Caco-2 (cell line): ENCODE results near the gene STAB1. TPM values are rescaled to one million over a fixed set of nuclear protein-coding genes. Genes with fewer than 3 reads are reported as not detected.

ENCODE experiments used
- BruUV-seq: library from RNA; stranded (reverse); fragments of 400-500 nt; replicated peaks from 2 replicates; lab custom pipeline; 2021; lab: Mats Ljungman, UMichigan
- CTCF ChIA-PET: fragments of 300-600 bp; sonication (Branson Sonifier 250); formaldehyde crosslinking; loops from one replicate; lab custom pipeline; 2022; ENCODE audit warnings: antibody characterized with exemption; lab: Charles Lee
- POLR2A ChIA-PET: fragments of 300-600 bp; sonication (Branson Sonifier 250); formaldehyde crosslinking; loops from one replicate; lab custom pipeline; 2022; ENCODE audit warnings: antibody characterized with exemption; lab: Charles Lee
- DNase-seq, 2 experiments: peaks; one replicate each; pipeline versions ENCODE4 v3.0.0 to v3.0.0-alpha.2; 2020 to 2022
- H3K27me3 ChIP-seq: replicated peaks from 2 replicates; pipeline ENCODE4 v1.6.0; 2011; ENCODE audit warnings: low read length; ENCODE audit not compliant: control insufficient read depth, insufficient read depth
- H3K36me3 ChIP-seq: 2 replicates; pipeline ENCODE4 v1.5.1; 2011; ENCODE audit warnings: low read length; ENCODE audit not compliant: control insufficient read depth, insufficient read depth
- H3K4me1 ChIP-seq: fragments of 250-450 bp; sonication (Bioruptor Pico); 2 replicates; pipeline ENCODE4 v1.5.1; 2020; ENCODE audit warnings: mild to moderate bottlenecking
- H3K4me3 ChIP-seq: 2 replicates; pipeline ENCODE4 v1.5.1; 2011; ENCODE audit warnings: low read depth, mild to moderate bottlenecking, control low read depth, low read length
- H3K9me3 ChIP-seq: fragments of 250-450 bp; sonication (Bioruptor Pico); 2 replicates; pipeline ENCODE4 v1.5.1; 2020; ENCODE audit warnings: mild to moderate bottlenecking, moderate library complexity
- H3K27ac Mint-ChIP-seq: one replicate; pipeline ENCODE4 v1.8.0; 2022; ENCODE audit warnings: mixed read lengths; ENCODE audit not compliant: unreplicated experiment
- H3K27me3 Mint-ChIP-seq: one replicate; pipeline ENCODE4 v1.8.0; 2022; ENCODE audit warnings: mixed read lengths; ENCODE audit not compliant: insufficient read depth, unreplicated experiment
- H3K36me3 Mint-ChIP-seq: one replicate; pipeline ENCODE4 v1.8.0; 2022; ENCODE audit warnings: mild to moderate bottlenecking, mixed read lengths; ENCODE audit not compliant: insufficient read depth, unreplicated experiment
- H3K4me1 Mint-ChIP-seq: one replicate; pipeline ENCODE4 v1.8.0; 2022; ENCODE audit warnings: low read depth, mixed read lengths; ENCODE audit not compliant: unreplicated experiment
- H3K4me3 Mint-ChIP-seq: one replicate; pipeline ENCODE4 v1.8.0; 2022; ENCODE audit warnings: mild to moderate bottlenecking, moderate library complexity, mixed read lengths; ENCODE audit not compliant: unreplicated experiment
- H3K9me3 Mint-ChIP-seq: one replicate; pipeline ENCODE4 v1.8.0; 2022; ENCODE audit warnings: mixed read lengths; ENCODE audit not compliant: unreplicated experiment
- CTCF ChIP-seq, 2 experiments: fragments of 200-600 bp in 1 of 2; IDR thresholded peaks; 1 replicate in 1 of 2; 2 replicates in 1 of 2; pipeline versions ENCODE4 v1.5.1 to v1.8.0; 2011 to 2022; ENCODE audit warnings: antibody characterized with exemption in 1 of 2, control low read depth in 1 of 2, inconsistent platforms in 1 of 2, low read depth in 1 of 2, low read length in 1 of 2, mild to moderate bottlenecking in 1 of 2, moderate library complexity in 1 of 2; ENCODE audit not compliant: insufficient read depth in 1 of 2, severe bottlenecking in 1 of 2, unreplicated experiment in 1 of 2
- intact Hi-C: fragments of 100-400 bp; cut with micrococcal nuclease; formaldehyde crosslinking; loops from one replicate; pipeline ENCODE4 v1.10.0; 2022; ENCODE audit not compliant: unreplicated experiment
- total RNA-seq: library from RNA; stranded (reverse); gene quantifications from 2 replicates; pipeline ENCODE4 v1.2.3, GENCODE V29; 2022

STAB1 gene
- total RNA-seq, 1 experiment from 2014 or later = 0.39 TPM

- TF ChIP-seq CTCF (IDR thresholded peaks at IDR 0.05; ENCODE audit: insufficient read depth in 1 of 2, low read depth in 1 of 2, low read length in 1 of 2, severe bottlenecking in 1 of 2, unreplicated experiment in 1 of 2) = no peak
- H3K27me3 Mint-ChIP-seq = no peaks in the 10 kb centered on the region
- BruUV-seq = no TSS peak
- Histone ChIP-seq H3K9me3 (no peaks in the 10 kb centered on the region), H3K27me3 (no peaks in the 10 kb centered on the region), H3K36me3 (peaks cover 5% of the 10 kb centered on the region), H3K4me3 (no peak overlapping the region), H3K4me1 (no peaks in the 10 kb centered on the region)
- H3K36me3 Mint-ChIP-seq = peaks cover 53% of the 10 kb centered on the region
- intact Hi-C loops = no loop called here
- no peak overlapping the region for H3K4me3 Mint-ChIP-seq
- ChIA-PET POLR2A (no interaction called here), CTCF (no interaction called here)
- DNase-seq = no peak
- H3K4me1 Mint-ChIP-seq = no peaks in the 10 kb centered on the region
- no peak overlapping the region for H3K27ac Mint-ChIP-seq
- H3K9me3 Mint-ChIP-seq = no peaks in the 10 kb centered on the region
Measured at GRCh38 chr3:52477076-52477795, 17.9 kb upstream of the STAB1 start.

- BruUV-seq = no TSS peak
- Mint-ChIP-seq H3K9me3 (no peaks in the 10 kb centered on the region), H3K4me1 (no peaks in the 10 kb centered on the region), H3K27ac (no peak overlapping the region), H3K4me3 (no peak overlapping the region), H3K36me3 (peaks cover 53% of the 10 kb centered on the region), H3K27me3 (no peaks in the 10 kb centered on the region)
- Histone ChIP-seq H3K36me3 (peaks cover 4% of the 10 kb centered on the region), H3K4me1 (no peaks in the 10 kb centered on the region), H3K4me3 (no peak overlapping the region), H3K27me3 (no peaks in the 10 kb centered on the region), H3K9me3 (no peaks in the 10 kb centered on the region)
- ChIA-PET CTCF (no interaction called here), POLR2A (no interaction called here)
- intact Hi-C loops = no loop called here
- DNase-seq = no peak
- TF ChIP-seq CTCF (IDR thresholded peaks at IDR 0.05; ENCODE audit: insufficient read depth in 1 of 2, low read depth in 1 of 2, low read length in 1 of 2, severe bottlenecking in 1 of 2, unreplicated experiment in 1 of 2) = no peak
Measured at GRCh38 chr3:52477796-52478095, 17.4 kb upstream of the STAB1 start.

- H3K36me3 Mint-ChIP-seq = peaks cover 47% of the 10 kb centered on the region
- POLR2A ChIA-PET = interaction anchor here (0.6 kb wide), 1 partner anchor 92 kb away, joined by 3 read pairs; no protein-coding TSS in a partner anchor
Measured at GRCh38 chr3:52479037-52479876, 15.9 kb upstream of the STAB1 start.

More at GRCh38 chr3:52479037-52479876, 15.9 kb upstream of the STAB1 start:
- Mint-ChIP-seq H3K27ac (no peak overlapping the region), H3K4me3 (no peak overlapping the region), H3K4me1 (no peaks in the 10 kb centered on the region), H3K9me3 (no peaks in the 10 kb centered on the region), H3K27me3 (no peaks in the 10 kb centered on the region)
- DNase-seq = no peak
- H3K27me3 ChIP-seq = no peaks in the 10 kb centered on the region
- no peaks in the 10 kb centered on the region for H3K9me3 ChIP-seq
- no peaks in the 10 kb centered on the region for H3K4me1 ChIP-seq
- intact Hi-C loops = no loop called here
- peaks cover 2% of the 10 kb centered on the region for H3K36me3 ChIP-seq
- CTCF ChIA-PET = no interaction called here
- H3K4me3 ChIP-seq = no peak overlapping the region
- TF ChIP-seq CTCF (IDR thresholded peaks at IDR 0.05; ENCODE audit: insufficient read depth in 1 of 2, low read depth in 1 of 2, low read length in 1 of 2, severe bottlenecking in 1 of 2, unreplicated experiment in 1 of 2) = no peak
- BruUV-seq = no TSS peak
